ENCODE results near the gene STXBP3.

DNA sequence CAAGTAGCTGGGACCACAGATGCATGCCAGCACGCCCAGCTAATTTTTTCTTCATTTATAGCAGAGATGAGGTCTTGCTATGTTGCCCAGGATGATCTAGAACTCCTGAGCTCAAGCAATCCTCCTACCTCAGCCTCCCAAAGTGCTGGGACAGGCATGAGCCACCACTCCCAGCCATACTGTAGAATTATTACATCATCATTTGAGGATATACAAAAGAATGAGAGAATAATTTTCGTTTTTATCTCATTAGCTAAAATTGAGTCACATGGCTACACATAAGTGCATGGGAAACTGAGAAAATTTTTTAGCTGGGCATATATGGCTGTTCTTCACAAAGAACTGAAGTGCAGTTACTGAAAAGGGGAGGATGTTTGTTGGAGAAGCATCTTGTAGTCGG is 21.2 kb downstream of the STXBP3 start:
- TF ChIP-seq, protein P1, sequence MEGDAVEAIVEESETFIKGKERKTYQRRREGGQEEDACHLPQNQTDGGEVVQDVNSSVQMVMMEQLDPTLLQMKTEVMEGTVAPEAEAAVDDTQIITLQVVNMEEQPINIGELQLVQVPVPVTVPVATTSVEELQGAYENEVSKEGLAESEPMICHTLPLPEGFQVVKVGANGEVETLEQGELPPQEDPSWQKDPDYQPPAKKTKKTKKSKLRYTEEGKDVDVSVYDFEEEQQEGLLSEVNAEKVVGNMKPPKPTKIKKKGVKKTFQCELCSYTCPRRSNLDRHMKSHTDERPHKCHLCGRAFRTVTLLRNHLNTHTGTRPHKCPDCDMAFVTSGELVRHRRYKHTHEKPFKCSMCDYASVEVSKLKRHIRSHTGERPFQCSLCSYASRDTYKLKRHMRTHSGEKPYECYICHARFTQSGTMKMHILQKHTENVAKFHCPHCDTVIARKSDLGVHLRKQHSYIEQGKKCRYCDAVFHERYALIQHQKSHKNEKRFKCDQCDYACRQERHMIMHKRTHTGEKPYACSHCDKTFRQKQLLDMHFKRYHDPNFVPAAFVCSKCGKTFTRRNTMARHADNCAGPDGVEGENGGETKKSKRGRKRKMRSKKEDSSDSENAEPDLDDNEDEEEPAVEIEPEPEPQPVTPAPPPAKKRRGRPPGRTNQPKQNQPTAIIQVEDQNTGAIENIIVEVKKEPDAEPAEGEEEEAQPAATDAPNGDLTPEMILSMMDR (IDR thresholded peaks at IDR 0.05): no peak
- no peak for TF ChIP-seq POLR2A (IDR thresholded peaks at IDR 0.05)

All from uterus (tissue), 2 donors.